Trophoblast cell (in vitro differentiated cells and primary cell): Measurements from ENCODE around the gene GAGE12J.

Experiments
- DNase-seq, 2 donors: peaks; one replicate each; pipeline ENCODE4 v3.0.0-alpha.2; 2016
- H2AFZ ChIP-seq: 2 replicates; pipeline ENCODE4 v1.6.1; 2013; ENCODE audit warnings: low read length, moderate library complexity, mild to moderate bottlenecking; ENCODE audit not compliant: insufficient read depth, poor library complexity
- H2AK5ac ChIP-seq: 2 replicates; pipeline ENCODE4 v1.6.1; 2013; ENCODE audit warnings: mild to moderate bottlenecking, low read length
- H2BK120ac ChIP-seq: 2 replicates; pipeline ENCODE4 v1.6.1; 2013; ENCODE audit warnings: low read length, mild to moderate bottlenecking, moderate library complexity; ENCODE audit not compliant: insufficient read depth, poor library complexity
- H2BK12ac ChIP-seq: 2 replicates; pipeline ENCODE4 v1.6.1; 2013; ENCODE audit warnings: mild to moderate bottlenecking, low read length, moderate library complexity
- H2BK5ac ChIP-seq: 2 replicates; pipeline ENCODE4 v1.6.1; 2013; ENCODE audit warnings: low read length, low read depth, moderate library complexity, mild to moderate bottlenecking; ENCODE audit not compliant: poor library complexity
- H3K14ac ChIP-seq: 2 replicates; pipeline ENCODE4 v1.6.1; 2013; ENCODE audit warnings: mild to moderate bottlenecking, low read length
- H3K18ac ChIP-seq: 2 replicates; pipeline ENCODE4 v1.6.1; 2013; ENCODE audit warnings: mild to moderate bottlenecking, low read length
- H3K23ac ChIP-seq: 2 replicates; pipeline ENCODE4 v1.6.1; 2013; ENCODE audit warnings: low read length
- H3K27ac ChIP-seq: 2 replicates; pipeline ENCODE4 v1.5.1; 2013; ENCODE audit warnings: low read depth, mild to moderate bottlenecking, inconsistent platforms, low read length, moderate library complexity
- H3K27me3 ChIP-seq: 2 replicates; pipeline ENCODE4 v1.6.1; 2013; ENCODE audit warnings: inconsistent platforms, mild to moderate bottlenecking, low read length, moderate library complexity; ENCODE audit not compliant: insufficient read depth
- H3K36me3 ChIP-seq, 2 experiments: 1 replicate in 1 of 2; 2 replicates in 1 of 2; pipeline ENCODE4 v1.6.1; 2013; ENCODE audit warnings: low read length in 2 of 2, mild to moderate bottlenecking in 2 of 2, moderate library complexity in 1 of 2; ENCODE audit not compliant: insufficient read depth in 2 of 2, control insufficient read depth in 1 of 2
- H3K4ac ChIP-seq: 2 replicates; pipeline ENCODE4 v1.6.1; 2013; ENCODE audit warnings: low read depth, mild to moderate bottlenecking, low read length, moderate library complexity
- H3K4me1 ChIP-seq, 2 experiments: 1 replicate in 1 of 2; 2 replicates in 1 of 2; pipeline ENCODE4 v1.6.1; 2013; ENCODE audit warnings: low read length in 2 of 2, mild to moderate bottlenecking in 2 of 2, moderate library complexity in 1 of 2; ENCODE audit not compliant: insufficient read depth in 2 of 2, control insufficient read depth in 1 of 2
- H3K4me2 ChIP-seq: 2 replicates; pipeline ENCODE4 v1.6.1; 2013; ENCODE audit warnings: inconsistent platforms, mild to moderate bottlenecking, low read length, moderate library complexity
- H3K4me3 ChIP-seq: 2 replicates; pipeline ENCODE4 v1.5.1; 2013; ENCODE audit warnings: mild to moderate bottlenecking, low read depth, low read length, inconsistent platforms
- H3K79me1 ChIP-seq: one replicate; pipeline ENCODE4 v1.6.1; 2013; ENCODE audit warnings: low read length
- H3K79me2 ChIP-seq: 2 replicates; pipeline ENCODE4 v1.6.1; 2013; ENCODE audit warnings: low read length, mild to moderate bottlenecking; ENCODE audit not compliant: control insufficient read depth, insufficient read depth, poor library complexity
- H3K9ac ChIP-seq: 2 replicates; pipeline ENCODE4 v1.6.1; 2013; ENCODE audit warnings: mild to moderate bottlenecking, low read length
- H3K9me3 ChIP-seq: 2 replicates; pipeline ENCODE4 v1.6.1; 2013; ENCODE audit warnings: low read depth, mild to moderate bottlenecking, control low read depth, inconsistent platforms, low read length; ENCODE audit not compliant: insufficient read depth
- H4K12ac ChIP-seq: 2 replicates; pipeline ENCODE4 v1.6.1; 2013; ENCODE audit warnings: low read depth, mild to moderate bottlenecking, low read length, moderate library complexity
- H4K8ac ChIP-seq: 2 replicates; pipeline ENCODE4 v1.6.1; 2013; ENCODE audit warnings: low read depth, mild to moderate bottlenecking, low read length, moderate library complexity
- H4K91ac ChIP-seq: one replicate; pipeline ENCODE4 v1.6.1; 2013; ENCODE audit warnings: low read depth, mild to moderate bottlenecking, low read length, moderate library complexity
- WGBS: extraction: QIAGEN DNeasy Blood & Tissue Kit; methylation state at CpG from one replicate; pipeline ENCODE4 v1.1.7; 2013; ENCODE audit warnings: missing lambda C conversion rate; ENCODE audit not compliant: insufficient read length, insufficient coverage; ENCODE audit errors: extremely low coverage; 5-methylcytosine and 5-hydroxymethylcytosine counted together

Gene GAGE12J

GRCh38 chrX:49284212-49284611 lies 37.6 kb upstream of the GAGE12J start:
- Histone ChIP-seq H3K36me3 (peaks cover 4 to 6% of the 10 kb centered on the region in 2 experiments), H3K14ac (no peak overlapping the region), H2AK5ac (no peak overlapping the region), H3K4ac (no peak overlapping the region), H2BK5ac (no peak overlapping the region), H3K9ac (no peak overlapping the region), H4K91ac (no peak overlapping the region), H3K18ac (no peak overlapping the region), H2AFZ (no peak overlapping the region), H3K79me1 (no peaks in the 10 kb centered on the region), H3K27ac (no peak overlapping the region), H4K12ac (no peak overlapping the region), H4K8ac (no peak overlapping the region), H3K27me3 (no peaks in the 10 kb centered on the region), H3K23ac (no peak overlapping the region), H3K4me1 (no peaks in the 10 kb centered on the region), H3K4me2 (no peak overlapping the region), H3K4me3 (no peak overlapping the region), H3K79me2 (no peaks in the 10 kb centered on the region), H2BK12ac (no peak overlapping the region), H2BK120ac (no peak overlapping the region), H3K9me3 (no peaks in the 10 kb centered on the region)
- no CpG with 5 or more reads among the region's 3 CpGs for WGBS
- DNase-seq, result no peak

- H3K4ac ChIP-seq, result no peak overlapping the region
- H3K27ac ChIP-seq, result no peak overlapping the region
- no peak overlapping the region for H3K4me3 ChIP-seq
- no peak overlapping the region for H3K14ac ChIP-seq
- H3K79me1 ChIP-seq, result no peaks in the 10 kb centered on the region
- no peak overlapping the region for H2AFZ ChIP-seq
- H4K8ac ChIP-seq, result no peak overlapping the region
- no peak overlapping the region for H2BK5ac ChIP-seq
- no peak overlapping the region for H3K4me2 ChIP-seq
- no peak overlapping the region for H3K18ac ChIP-seq
- no peak overlapping the region for H4K91ac ChIP-seq
- WGBS, result no CpG with 5 or more reads among the region's 18 CpGs
- H2BK12ac ChIP-seq, result no peak overlapping the region
- no peaks in the 10 kb centered on the region for H3K4me1 ChIP-seq
- H2AK5ac ChIP-seq, result no peak overlapping the region
- no peaks in the 10 kb centered on the region for H3K9me3 ChIP-seq
- H3K9ac ChIP-seq, result no peak overlapping the region
- no peak overlapping the region for H4K12ac ChIP-seq
- no peaks in the 10 kb centered on the region for H3K79me2 ChIP-seq
- no peak for DNase-seq
- no peaks in the 10 kb centered on the region for H3K27me3 ChIP-seq
- no peak overlapping the region for H3K23ac ChIP-seq
- no peak overlapping the region for H2BK120ac ChIP-seq
- peaks cover 4 to 6% of the 10 kb centered on the region in 2 experiments for H3K36me3 ChIP-seq
These were observed 35.7 kb upstream of the GAGE12J start for GRCh38 chrX:49286136-49286535.

- no peaks in the 10 kb centered on the region for H3K9me3 ChIP-seq
- H3K36me3 ChIP-seq, result peaks cover 4 to 6% of the 10 kb centered on the region in 2 experiments
- H3K23ac ChIP-seq, result no peak overlapping the region
- H3K27ac ChIP-seq, result no peak overlapping the region
- H3K4me1 ChIP-seq, result no peaks in the 10 kb centered on the region
- no peak overlapping the region for H3K9ac ChIP-seq
- H3K4ac ChIP-seq, result no peak overlapping the region
- no peak overlapping the region for H3K4me2 ChIP-seq
- DNase-seq, result no peak
- no peaks in the 10 kb centered on the region for H3K79me1 ChIP-seq
- no peak overlapping the region for H2AFZ ChIP-seq
- no peak overlapping the region for H3K4me3 ChIP-seq
- H2BK12ac ChIP-seq, result no peak overlapping the region
- no peak overlapping the region for H3K14ac ChIP-seq
- H4K12ac ChIP-seq, result no peak overlapping the region
- no peak overlapping the region for H2BK5ac ChIP-seq
- no peaks in the 10 kb centered on the region for H3K79me2 ChIP-seq
- H2BK120ac ChIP-seq, result no peak overlapping the region
- H4K91ac ChIP-seq, result no peak overlapping the region
- H4K8ac ChIP-seq, result no peak overlapping the region
- no peak overlapping the region for H3K18ac ChIP-seq
- no CpG with 5 or more reads among the region's 4 CpGs for WGBS
- no peak overlapping the region for H2AK5ac ChIP-seq
- no peaks in the 10 kb centered on the region for H3K27me3 ChIP-seq
These were observed 35.3 kb upstream of the GAGE12J start for GRCh38 chrX:49286581-49286980.

GRCh38 chrX:49287665-49288064 lies 34.2 kb upstream of the GAGE12J start:
- Histone ChIP-seq H3K4ac (no peak overlapping the region), H3K79me2 (no peaks in the 10 kb centered on the region), H3K79me1 (no peaks in the 10 kb centered on the region), H3K27me3 (no peaks in the 10 kb centered on the region), H4K12ac (peak overlapping the region; percentile 30), H2AK5ac (no peak overlapping the region), H3K9me3 (no peaks in the 10 kb centered on the region), H3K18ac (no peak overlapping the region), H3K14ac (no peak overlapping the region), H3K27ac (no peak overlapping the region), H4K91ac (no peak overlapping the region), H2BK5ac (no peak overlapping the region), H3K36me3 (peaks cover 4 to 6% of the 10 kb centered on the region in 2 experiments), H3K23ac (no peak overlapping the region), H3K4me3 (no peak overlapping the region), H2BK120ac (no peak overlapping the region), H2BK12ac (no peak overlapping the region), H4K8ac (no peak overlapping the region), H3K4me2 (no peak overlapping the region), H3K9ac (no peak overlapping the region), H2AFZ (no peak overlapping the region), H3K4me1 (no peaks in the 10 kb centered on the region)
- no peak for DNase-seq
- WGBS, result no CpG with 5 or more reads among the region's 1 CpG
